GM21529 (cell line): Measurements from ENCODE around the gene RFPL4AL1.
"Not testable (repeated sequence)": the region's sequence is repeated elsewhere in the genome, so short reads cannot be mapped to it uniquely, and the experiment has no call there.

Source experiments
- ATAC-seq: cut with Tn5 transposase; IDR thresholded peaks from one replicate; pipeline ENCODE4 v1.9.1; 2021; ENCODE audit not compliant: unreplicated experiment

The RFPL4AL1 gene

DNA sequence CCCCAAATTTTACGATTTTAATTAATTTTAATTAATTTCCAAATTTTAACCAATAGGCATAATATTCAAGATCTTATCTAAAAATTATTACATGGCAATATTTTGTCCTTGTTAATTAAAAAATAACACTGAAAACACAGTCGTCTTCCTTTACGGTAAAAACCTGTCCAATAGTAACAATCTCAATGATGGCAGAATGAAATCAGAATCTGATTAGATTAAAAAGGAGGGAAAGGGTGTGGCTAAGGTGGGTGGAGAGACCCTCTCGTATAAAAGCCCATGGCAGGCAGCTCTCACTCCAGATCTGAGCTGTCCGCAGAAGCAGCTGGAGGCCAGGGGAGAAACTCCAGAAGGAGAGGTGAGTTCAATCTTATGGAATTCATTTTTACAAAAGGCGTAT is at the start of gene RFPL4AL1:
TSS of gene RFPL4AL1 (plus strand) at position 301 of the 400 bp plus-strand sequence. CDS start 2,687 bp downstream, outside the sequence.
- ATAC-seq = not testable (repeated sequence)

DNA sequence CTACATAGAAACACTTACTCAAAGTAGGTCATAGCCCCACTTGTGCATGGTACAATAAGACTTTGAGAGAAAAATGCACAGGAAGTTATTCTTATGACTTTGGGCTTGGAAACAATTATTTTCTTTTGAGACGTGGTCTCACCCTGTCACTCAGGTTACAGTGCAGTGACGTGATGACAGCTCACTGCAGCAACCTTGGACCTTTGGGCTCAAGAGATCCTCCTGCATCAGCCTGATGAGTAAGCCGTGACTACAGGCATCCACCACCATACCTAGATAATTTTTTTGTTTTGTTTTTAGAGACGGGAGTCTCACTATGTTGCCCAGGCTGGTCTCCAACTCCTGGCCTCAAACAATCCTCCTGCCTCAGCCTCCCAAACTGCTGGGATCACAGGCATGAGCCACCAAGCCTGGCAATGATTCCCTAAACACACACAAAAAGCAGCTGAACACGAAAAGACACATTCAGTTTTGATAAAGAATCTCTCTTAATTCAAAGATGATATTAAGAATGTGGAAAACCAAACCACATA is 48.6 kb upstream of the RFPL4AL1 start:
- ATAC-seq = no peak

DNA sequence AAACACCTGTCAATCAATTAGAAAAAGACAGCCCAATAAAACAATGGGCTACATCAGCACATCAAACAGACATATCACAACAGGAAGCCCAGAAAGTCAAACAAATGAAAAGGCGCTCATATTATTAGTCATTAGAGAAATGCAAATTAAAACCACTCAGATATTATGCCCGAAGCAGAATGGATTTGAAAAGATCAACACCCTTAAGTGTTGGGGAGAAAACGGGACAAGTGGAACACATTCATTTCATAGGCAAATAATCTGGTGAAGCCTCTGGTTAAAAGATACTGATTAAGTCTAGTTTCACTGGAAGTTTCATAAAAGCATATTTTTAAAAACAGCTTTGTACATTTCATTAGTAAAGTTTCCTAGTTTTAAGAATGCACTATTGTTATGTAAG is 48.1 kb upstream of the RFPL4AL1 start:
- ATAC-seq = no peak

DNA sequence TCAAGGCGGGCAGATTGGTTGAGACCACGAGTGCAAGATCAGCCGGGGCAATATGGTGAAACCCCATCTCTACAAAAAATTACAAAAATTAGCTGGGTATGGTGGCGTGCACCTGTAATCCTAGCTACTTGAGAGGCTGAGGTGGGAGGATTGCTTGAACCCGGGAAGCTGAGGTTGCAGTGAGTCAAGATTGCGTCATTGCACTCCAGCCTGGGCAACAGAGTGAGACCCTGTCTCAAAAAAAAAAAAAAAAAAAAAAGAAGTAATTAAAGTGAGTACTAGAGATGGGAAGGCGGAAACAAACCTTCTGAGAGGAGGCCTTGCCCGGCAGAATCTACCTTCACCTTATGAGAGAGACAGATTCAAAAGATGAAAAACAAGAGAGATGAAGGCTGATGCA is 45.4 kb upstream of the RFPL4AL1 start:
- no peak for ATAC-seq

DNA sequence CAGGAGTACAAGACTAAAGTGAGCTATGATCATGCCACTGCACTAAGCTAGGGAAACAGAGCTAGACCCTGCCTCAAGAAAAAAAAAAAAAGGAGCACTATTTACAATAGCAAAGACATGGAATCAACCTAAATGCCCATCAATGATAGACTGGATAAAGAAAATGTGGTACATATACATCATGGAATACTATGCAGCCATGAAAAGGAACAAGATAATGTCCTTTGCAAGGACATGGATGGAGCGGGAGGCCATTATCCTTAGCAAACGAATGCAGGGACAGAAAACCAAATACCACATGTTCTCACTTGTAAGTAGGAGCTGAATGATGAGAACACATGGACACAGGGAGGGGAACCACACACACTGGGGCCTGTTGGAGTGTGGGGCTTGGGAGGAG is 38.5 kb upstream of the RFPL4AL1 start:
- ATAC-seq = not testable (repeated sequence)

DNA sequence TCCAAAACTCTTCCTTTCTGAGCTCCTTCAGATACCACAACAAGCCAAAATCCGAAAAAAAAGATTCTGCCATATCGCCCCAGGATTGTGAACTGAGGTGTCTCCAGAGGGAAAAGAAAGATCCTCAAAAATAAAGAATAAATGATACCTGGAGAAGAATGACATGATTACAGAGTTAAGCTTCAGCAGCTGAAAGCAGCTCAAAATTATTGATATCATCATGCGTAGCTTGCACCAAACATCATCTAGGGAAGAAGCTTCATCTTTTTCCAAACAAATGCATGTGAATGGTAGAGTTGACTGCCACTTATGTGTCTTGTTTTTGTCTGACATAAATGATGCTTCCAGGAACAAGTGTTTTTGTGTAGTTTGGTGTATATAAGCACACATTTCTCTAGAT is 30.6 kb upstream of the RFPL4AL1 start, which contains the start of gene NLRP9:
TSS of gene NLRP9 (minus strand) at position 101 of the 400 bp plus-strand sequence. CDS start at position 73, 28 bp downstream.
- ATAC-seq = no peak

DNA sequence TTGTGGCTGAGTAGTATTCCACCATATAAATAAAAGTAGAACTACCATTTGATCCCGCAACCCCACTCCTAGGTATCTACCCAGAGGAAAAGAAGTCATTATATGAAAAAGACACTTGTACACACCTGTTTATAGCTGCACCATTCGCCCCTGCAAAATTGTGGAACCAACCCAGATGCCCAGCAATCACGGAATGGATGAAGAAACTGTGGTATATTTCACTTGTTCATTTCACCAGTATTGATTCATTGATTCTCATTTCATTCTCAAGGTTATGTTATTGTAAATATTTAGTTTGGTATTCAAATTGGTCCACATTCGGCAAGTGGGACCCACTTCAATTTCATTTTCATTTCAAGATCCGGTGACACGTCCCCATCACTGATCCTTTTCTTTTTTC is 18.2 kb upstream of the RFPL4AL1 start:
- no peak for ATAC-seq

DNA sequence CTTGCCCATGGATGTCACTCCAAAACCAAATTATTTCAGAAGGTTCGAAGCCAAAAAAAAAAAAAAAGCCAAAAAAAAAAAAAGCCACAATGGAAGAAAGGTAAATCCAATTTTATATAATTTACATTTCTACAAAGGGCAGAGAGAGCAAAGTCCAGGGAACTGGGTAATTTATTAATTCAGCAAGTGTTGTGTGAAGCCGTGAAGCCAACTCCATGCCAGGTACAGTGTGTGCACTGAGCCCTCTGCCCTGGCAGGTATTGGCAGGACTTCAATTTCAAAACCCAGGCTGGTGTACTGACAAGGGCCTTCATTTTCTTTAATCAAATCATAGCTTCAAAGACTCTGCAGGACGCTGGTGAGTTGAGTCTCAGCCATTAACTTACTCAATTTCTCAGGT is 15.5 kb upstream of the RFPL4AL1 start:
- ATAC-seq = no peak

DNA sequence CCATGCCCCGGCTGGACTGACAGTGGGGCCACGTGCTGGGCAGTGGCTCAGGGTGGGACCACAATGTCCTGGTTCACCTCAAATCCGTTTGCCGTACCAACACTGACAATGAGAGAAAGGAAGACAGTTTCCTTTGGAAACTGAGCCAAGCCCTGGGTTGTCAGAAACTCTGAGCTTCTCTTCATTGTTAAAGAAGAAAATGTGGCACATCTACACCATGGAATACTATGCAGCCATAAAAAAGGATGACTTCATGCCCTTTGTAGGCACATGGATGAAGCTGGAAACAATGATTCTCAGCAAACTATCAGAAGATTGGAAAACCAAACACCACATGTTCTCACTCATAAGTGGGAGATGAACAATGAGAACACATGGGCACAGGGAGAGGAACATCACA is 12.1 kb upstream of the RFPL4AL1 start:
- ATAC-seq = not testable (repeated sequence)

DNA sequence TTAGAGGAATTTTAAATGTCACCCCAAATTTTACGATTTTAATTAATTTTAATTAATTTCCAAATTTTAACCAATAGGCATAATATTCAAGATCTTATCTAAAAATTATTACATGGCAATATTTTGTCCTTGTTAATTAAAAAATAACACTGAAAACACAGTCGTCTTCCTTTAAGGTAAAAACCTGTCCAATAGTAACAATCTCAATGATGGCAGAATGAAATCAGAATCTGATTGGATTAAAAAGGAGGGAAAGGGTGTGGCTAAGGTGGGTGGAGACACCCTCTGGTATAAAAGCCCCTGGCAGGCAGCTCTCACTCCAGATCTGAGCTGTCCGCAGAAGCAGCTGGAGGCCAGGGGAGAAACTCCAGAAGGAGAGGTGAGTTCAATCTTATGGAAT is 10.1 kb upstream of the RFPL4AL1 start, which contains the start of gene RFPL4A:
TSS of gene RFPL4A (plus strand) at position 301 of the 400 bp plus-strand sequence. CDS start 2,704 bp downstream, outside the sequence.
- not testable (repeated sequence) for ATAC-seq

DNA sequence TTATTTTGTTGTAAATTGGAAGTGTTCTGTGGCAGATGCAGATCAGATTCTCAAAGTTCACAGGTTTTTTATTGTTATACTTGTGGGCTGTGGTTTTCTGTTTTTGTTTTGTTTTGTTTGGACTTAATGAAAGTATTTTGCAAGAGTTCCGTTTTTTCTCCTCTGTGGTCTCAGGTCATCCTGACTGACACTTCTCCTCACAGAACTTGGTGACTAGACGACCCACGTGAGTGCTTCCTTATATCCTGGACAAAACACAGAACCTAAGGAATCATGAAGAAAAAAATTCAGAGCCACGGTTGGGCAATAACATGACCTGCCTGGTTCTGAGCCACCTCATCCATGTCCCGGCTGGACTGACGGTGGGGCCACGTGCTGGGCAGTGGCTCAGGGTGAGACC is 2.5 kb upstream of the RFPL4AL1 start:
- ATAC-seq = no peak

DNA sequence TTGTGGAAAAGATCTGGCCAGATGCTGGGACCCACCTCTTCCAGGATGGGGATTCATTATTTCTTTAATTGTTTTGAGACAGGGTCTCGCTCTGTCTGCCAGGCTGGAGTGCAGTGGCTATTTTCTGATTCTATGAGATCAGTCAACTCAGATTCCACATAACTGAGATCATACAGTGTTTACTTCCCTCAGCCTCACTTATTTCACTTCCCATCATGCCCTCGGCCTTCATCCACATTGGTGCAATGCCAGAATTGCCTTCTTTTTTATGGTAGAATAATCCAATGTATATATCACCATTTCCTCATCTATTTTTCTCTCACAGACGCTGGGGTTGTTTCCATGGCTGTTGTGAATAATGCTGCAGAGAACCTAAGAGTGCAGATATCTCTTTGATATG is 714 bp downstream of the RFPL4AL1 start:
- ATAC-seq = not testable (repeated sequence)

DNA sequence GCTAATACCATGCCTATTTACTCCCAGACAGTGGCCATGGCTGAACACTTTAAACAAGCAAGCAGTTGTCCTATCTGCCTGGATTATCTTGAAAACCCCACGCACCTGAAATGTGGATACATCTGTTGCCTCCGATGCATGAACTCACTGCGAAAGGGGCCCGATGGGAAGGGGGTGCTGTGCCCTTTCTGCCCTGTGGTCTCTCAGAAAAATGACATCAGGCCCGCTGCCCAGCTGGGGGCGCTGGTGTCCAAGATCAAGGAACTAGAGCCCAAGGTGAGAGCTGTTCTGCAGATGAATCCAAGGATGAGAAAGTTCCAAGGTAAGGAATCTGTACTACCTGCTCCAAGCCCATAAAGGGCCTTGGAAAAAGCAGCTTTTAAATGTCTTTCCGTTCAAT is 8.6 kb downstream of the RFPL4AL1 start:
- no peak for ATAC-seq

DNA sequence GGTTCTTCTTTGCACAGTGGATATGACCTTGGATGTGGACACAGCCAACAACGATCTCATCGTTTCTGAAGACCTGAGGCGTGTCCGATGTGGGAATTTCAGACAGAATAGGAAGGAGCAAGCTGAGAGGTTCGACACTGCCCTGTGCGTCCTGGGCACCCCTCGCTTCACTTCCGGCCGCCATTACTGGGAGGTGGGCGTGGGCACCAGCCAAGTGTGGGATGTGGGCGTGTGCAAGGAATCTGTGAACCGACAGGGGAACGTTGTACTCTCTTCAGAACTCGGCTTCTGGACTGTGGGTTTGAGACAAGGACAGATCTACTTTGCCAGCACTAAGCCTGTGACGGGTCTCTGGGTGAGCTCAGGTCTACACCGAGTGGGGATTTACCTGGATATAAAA is 9.4 kb downstream of the RFPL4AL1 start:
- no peak for ATAC-seq

DNA sequence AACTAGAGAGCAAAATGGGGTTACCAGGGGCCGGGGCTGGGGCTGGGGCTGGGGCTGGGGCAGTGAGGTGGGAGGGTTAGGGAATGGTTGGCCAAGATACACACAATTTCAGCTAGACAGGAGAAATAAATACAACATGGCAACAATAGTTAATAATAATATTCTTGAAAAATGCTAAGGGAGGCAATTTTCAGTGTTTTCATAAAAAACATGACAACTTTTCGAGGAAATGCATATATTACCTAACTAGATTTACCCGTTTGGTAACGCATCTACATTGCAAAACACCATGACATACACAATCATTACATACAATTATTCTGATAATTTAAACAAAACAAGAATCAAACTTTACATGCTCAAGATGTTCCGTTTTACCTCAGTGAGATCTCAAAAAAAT is 12.2 kb downstream of the RFPL4AL1 start:
- no peak for ATAC-seq

DNA sequence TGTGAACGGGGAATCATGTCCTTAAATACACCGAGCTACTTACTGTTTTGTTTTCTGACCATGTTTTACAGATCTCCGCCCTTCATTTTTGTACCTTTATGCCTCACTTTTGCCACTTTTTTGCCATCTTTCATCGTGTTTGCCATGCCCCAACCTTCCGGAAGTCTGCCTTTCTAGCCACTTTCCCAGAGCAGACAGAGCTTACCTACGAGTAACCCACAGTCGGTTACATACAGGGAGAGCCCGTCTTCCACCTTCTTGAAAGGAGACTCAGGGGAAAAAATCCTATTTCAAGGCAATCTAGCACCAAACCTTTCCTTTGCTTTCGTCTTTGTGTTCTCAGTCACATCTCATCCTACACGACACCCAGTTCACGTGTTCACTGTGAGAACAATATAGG is 26.1 kb downstream of the RFPL4AL1 start:
- ATAC-seq = no peak

DNA sequence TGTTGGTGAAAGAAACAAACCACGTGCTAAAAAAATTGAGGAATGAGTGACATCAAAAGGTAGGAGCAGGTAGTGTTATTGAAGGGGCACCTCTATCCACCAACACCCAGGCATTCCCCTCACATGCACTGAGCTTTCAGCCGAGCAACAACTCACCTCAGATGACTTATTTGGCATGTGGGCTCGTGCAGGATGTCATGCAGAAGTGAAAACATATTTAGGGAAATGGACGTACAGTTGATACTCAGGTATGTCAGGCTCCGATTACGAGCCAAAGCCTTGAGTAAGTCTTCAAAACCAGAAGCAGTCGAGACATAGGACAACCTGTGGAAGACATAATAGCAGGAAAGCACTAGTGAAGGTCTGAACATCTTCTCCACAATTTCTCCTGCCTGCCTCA is 32.5 kb downstream of the RFPL4AL1 start:
- ATAC-seq = no peak

DNA sequence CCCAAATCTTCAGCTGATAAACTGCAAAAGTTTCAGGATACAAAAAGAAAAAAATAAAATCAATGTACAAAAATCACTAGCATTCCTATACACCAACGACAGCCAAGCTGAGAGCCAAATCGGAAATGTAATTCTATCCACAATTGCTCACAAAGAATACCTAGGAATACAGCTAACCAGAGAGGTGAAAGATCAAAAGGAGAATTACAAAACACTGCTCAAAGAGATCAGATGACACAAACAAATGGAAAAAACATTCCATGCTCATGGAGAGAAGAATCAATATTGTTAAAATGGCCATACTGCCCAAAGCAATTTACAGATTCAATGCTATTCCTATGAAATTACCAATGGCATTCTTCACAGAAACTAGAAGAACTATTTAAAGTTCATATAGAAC is 33.4 kb downstream of the RFPL4AL1 start:
- ATAC-seq = no peak

DNA sequence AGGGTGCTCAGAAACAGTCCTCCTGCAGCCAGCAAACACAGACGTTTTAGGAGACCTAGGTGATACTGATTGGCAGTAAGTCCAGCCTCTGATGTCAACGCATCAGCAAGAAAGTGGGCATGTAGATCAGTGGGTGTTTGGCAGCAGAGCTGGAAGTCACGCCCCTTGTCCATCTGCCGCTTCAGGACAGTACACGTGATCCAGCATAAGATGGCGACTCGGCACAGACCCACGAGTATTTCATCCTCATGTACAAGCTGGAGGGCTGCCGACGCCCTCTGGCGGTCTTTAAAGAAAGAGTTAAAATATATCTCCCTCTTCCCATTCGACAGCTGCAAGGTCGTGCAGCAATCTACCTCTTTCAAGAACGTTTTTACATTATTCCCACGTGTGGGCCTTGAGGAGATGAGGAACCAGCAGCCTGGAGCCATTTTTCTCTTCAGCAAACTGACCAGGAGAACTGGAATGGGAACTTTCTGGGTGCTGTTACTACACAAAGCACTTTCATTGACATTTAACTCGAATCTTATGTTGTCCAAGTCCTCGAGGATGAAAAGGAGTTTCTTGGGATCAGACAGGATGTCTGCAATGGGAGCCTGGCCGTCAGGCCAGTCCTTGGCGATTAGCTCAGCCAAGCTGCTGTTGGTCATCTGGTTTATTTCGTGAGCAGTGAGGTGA is 40.6 kb downstream of the RFPL4AL1 start:
- ATAC-seq = no peak

DNA sequence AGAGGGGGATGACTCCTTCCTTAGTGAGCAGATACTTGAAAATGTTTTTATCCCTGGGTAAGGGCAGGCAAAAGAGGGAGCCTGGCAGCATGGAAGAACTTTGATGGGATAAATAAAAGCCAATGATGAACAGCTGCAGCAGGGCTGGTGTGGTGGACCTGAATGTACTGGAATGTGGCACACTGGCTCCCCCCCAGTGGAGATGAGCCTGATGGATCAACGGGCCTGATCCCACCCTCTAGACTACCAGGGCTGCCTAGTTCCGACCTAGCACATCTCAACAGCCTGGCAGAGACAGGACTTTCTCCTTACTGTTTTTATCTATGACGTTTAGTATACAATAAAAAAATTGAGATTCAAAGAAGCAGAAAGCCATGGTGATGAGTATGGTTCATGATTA is 42.4 kb downstream of the RFPL4AL1 start:
- ATAC-seq = no peak

DNA sequence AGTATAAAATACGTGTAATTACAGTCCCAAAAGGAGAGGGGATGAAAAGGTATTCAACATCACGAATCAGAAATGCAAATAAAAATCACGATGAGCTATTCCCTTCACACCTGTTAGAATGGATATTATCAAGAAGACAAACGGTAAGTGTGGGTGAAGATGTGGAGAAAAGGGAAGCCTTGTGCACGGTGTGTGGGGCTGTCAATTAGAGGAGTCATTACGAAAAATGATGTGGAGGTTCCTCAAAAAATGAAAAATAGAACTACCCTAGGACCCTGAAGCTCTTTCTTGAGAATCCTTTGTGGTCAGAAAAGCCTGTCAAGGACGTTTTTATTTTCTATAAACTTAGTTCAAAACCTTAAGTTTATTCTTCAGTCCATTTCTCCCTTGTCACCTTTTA is 43.5 kb downstream of the RFPL4AL1 start:
- no peak for ATAC-seq

DNA sequence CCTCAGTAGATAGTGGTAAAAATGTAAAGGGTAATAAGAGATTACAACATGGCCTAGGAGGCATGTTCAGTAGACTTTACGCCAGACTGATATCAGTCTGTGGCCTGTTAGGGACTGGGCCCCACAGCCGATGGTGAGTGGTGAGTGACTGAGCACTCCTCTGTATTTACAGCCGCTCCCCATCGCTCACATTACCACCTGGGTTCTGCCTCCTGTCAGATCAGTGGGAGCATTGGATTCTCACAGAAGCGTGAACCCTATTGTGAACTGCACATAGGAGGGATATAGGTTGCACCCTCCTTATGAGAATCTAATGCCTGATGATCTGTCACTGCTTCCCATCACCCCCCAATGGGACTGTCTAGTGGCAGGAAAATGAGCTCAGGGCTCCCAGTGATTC is 45.0 kb downstream of the RFPL4AL1 start:
- no peak for ATAC-seq

DNA sequence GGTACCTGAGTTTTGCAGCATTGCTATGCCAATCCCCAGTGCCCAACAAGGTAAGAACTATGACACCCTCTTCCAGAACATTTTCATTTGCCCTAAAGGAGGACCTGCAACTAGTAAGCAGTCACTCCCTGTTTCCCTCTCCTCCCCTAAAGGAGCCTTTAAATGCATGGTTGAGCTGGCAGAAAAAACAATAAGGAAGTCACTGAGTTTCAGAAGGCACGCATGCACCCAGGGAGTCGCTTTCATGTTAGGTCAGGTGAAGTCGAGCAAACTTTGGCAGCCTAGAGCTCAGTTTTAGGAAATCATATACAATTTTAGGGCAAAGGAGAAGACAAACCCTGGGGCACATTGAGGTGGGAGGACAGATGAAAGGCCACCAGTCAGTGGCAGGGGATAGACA is 51.1 kb downstream of the RFPL4AL1 start:
- ATAC-seq = no peak
